Epithelial cell of proximal tubule (primary cell): Measurements from ENCODE around the gene TSC22D1. TPM values are rescaled to one million over a fixed set of nuclear protein-coding genes. Genes with fewer than 3 reads are reported as not detected.

ENCODE experiments used
- DNase-seq: peaks from one replicate; pipeline ENCODE4 v3.0.0-alpha.2; 2011; ENCODE audit warnings: low read depth
- H3K4me3 ChIP-seq: 2 replicates; pipeline ENCODE4 v1.5.1; 2011; ENCODE audit warnings: low read depth, mild to moderate bottlenecking, low read length
- total RNA-seq: library from RNA; depleted of rRNA; stranded (reverse); fragments of >200 nt; gene quantifications from 2 replicates; pipeline ENCODE4 v1.2.3, GENCODE V29; 2015
- TF ChIP-seq, protein P1 (sequence below): conservative IDR thresholded peaks from 2 replicates; pipeline ENCODE4 v1.5.1; 2012; ENCODE audit warnings: low read depth, mild to moderate bottlenecking, low read length

Gene TSC22D1
- 34.2 and 38.3 TPM in 2 replicates for total RNA-seq

DNA sequence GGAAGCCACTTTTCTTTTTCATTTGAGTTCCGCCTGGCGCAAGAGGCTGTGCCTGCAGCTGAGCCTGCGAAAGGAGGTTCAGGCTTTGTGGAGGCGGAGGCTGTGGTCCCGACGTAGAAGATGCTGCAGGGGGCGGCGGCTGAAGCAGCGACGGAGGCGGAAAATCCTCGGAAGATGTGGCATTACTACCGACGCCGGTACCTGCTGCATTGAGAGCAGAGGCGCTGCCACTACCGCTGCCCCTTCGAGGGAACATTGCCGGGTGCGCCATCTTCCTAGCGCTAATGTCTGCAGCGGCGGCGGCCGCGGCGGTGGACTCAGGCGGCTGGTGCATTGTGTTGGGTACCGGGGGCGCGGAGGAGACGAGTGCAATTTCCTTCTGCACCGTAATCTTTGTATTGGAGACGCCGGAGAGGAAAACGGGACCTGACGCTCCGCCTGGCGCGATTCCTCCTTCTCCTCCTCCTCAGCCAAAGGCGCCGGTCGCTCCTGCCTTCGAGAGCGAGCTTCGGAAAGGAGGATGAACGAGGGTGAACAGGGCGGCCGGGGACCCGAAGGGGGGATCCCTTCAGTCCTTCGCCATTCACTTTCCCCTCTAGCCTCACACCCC lies at the start of gene TSC22D1:
Gene TSC22D1 (minus strand): TSS at position 590 of the 610 bp plus-strand sequence. CDS start 256 bp downstream, at position 334.
- H3K4me3 ChIP-seq, result peak within 1 kb of the TSS; percentile 86
- DNase-seq, result no peak
- TF ChIP-seq, protein P1, sequence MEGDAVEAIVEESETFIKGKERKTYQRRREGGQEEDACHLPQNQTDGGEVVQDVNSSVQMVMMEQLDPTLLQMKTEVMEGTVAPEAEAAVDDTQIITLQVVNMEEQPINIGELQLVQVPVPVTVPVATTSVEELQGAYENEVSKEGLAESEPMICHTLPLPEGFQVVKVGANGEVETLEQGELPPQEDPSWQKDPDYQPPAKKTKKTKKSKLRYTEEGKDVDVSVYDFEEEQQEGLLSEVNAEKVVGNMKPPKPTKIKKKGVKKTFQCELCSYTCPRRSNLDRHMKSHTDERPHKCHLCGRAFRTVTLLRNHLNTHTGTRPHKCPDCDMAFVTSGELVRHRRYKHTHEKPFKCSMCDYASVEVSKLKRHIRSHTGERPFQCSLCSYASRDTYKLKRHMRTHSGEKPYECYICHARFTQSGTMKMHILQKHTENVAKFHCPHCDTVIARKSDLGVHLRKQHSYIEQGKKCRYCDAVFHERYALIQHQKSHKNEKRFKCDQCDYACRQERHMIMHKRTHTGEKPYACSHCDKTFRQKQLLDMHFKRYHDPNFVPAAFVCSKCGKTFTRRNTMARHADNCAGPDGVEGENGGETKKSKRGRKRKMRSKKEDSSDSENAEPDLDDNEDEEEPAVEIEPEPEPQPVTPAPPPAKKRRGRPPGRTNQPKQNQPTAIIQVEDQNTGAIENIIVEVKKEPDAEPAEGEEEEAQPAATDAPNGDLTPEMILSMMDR, result no peak

DNA sequence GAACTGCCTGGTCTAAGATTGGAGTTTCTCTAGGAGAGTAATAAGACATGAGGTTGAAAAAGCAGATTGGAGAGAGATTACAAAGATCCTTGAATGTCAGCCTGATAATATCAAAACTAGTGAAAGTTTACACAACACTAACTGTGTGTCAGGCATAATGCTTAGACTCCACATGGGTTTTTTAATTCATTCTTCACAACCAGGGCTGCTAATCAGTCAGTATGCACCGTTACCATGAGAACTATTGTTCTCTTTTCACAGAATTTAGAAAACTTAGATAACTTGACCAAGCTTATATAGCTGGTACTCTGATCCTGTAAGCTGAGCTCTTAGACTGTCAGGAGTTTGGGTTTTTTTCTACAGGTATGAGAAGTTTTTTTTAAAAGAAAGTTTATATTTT lies 46.6 kb upstream of the TSC22D1 start:
- no peak overlapping the region for H3K4me3 ChIP-seq
- TF ChIP-seq, protein P1, result no peak
- no peak for DNase-seq

- no peak for DNase-seq
- H3K4me3 ChIP-seq, result no peak overlapping the region
- TF ChIP-seq, protein P1, result no peak
Observed at GRCh38 chr13:44622261-44622660, 46.1 kb upstream of the TSC22D1 start.

- TF ChIP-seq, protein P1, result no peak
- peak; percentile 73 for DNase-seq
- H3K4me3 ChIP-seq, result no peak overlapping the region
Observed at GRCh38 chr13:44620057-44620456, 43.9 kb upstream of the TSC22D1 start.

GRCh38 chr13:44619651-44620050 lies 43.5 kb upstream of the TSC22D1 start:
- DNase-seq, result no peak
- no peak overlapping the region for H3K4me3 ChIP-seq
- TF ChIP-seq, protein P1, result no peak

- TF ChIP-seq, protein P1, result no peak
- DNase-seq, result no peak
- no peak overlapping the region for H3K4me3 ChIP-seq
Observed at GRCh38 chr13:44618326-44618725, 42.2 kb upstream of the TSC22D1 start.

DNA sequence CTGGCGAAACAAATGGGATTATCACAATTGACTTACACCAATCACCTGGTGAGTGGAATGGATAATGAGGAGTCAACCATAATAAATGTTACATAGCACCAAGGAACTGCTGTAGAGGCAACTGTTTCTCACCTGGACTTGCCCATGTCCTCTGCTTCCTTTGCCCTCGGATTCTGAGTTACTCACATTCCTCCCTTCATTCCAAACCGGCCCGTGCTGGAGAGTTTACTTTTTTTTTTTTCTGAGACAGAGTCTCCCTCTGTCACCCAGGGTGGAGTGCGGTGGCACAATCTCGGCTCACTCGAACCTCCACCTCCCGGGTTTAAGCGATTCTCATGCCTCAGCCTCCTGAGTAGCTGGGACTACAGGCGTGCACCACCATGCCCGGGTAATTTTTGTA lies 41.5 kb upstream of the TSC22D1 start:
- TF ChIP-seq, protein P1, result no peak
- no peak for DNase-seq
- no peak overlapping the region for H3K4me3 ChIP-seq
